GM20431 (cell line): ENCODE measurements around the gene EEFSEC.

Source experiments
- in situ Hi-C: fragments of 300-500 bp; cut with MseI, MboI; formaldehyde crosslinking; loops from one replicate; pipeline ENCODE4 v1.15.0; 2020; ENCODE audit warnings: low sequenced_read_pairs; ENCODE audit not compliant: unreplicated experiment

The EEFSEC gene

GRCh38 chr3:128180436-128180835 is 27.2 kb downstream of the EEFSEC start:
- in situ Hi-C loops: no loop called here

DNA sequence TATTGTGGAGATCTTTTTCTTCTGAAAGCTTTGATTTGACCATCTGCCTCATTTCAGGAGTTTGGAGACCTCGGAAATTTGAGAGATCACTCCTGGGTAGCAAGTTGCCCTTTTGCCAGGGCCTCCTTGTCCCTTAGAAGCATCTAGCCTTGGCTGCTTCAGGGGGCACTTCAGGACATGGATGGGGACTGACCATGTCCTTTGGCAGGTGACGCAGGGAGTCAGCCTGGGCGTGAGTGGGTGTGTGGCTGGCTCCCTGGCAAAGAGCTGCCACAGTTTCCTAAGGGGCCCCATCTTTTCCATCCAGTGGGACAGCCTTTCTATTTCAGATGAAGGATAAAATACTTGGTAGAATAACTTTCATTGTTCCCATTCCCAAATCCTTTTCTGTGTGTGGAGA is 27.6 kb downstream of the EEFSEC start:
- in situ Hi-C loops: no loop called here

- in situ Hi-C loops: no loop called here
These were observed 29.4 kb downstream of the EEFSEC start for GRCh38 chr3:128182656-128183055.

GRCh38 chr3:128185630-128186447 is 32.6 kb downstream of the EEFSEC start:
- in situ Hi-C loops: no loop called here

GRCh38 chr3:128187495-128187894 is 34.2 kb downstream of the EEFSEC start:
- in situ Hi-C loops: no loop called here

DNA sequence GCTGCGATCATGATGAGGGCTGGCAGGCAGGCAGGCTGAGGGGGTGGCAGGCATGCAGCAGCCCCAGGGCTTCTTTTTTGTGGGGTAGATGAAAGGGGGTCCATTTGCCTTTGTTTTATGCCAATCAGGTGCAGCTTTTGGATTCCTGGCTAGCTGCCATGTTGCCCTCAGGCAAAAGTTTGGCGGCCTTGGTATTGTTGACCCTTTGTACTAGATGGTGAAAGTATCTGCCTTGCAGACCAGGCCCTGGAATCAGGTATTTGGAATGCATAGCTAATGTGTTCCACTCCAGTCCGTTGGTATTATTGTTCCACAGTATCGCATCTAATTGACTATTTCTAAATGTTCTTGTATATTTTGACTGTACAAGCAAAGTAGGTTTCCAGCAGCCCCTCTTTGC is 35.0 kb downstream of the EEFSEC start:
- in situ Hi-C loops: no loop called here

GRCh38 chr3:128188956-128189355 is 35.7 kb downstream of the EEFSEC start:
- in situ Hi-C loops: no loop called here

DNA sequence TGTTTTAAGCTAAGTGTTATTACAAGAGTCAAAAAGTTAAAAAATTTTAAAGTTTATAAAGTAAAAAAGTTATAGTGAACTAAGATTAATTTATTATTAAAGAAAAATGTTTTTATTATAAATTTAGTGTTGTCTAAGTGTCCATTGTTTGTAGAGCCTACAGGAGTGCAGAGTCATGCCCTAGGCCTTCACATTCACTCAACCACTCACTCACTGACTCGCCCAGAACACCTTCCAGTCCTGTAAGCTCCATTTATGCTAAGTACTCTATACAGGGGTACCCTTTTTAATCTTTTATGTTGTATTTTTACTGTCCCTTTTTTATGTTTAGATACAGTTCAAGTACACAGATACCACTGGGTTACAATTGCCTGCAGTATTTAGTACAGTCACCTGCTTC is 37.2 kb downstream of the EEFSEC start:
- in situ Hi-C loops: no loop called here

GRCh38 chr3:128192131-128192530 is 38.9 kb downstream of the EEFSEC start:
- in situ Hi-C loops: no loop called here

DNA sequence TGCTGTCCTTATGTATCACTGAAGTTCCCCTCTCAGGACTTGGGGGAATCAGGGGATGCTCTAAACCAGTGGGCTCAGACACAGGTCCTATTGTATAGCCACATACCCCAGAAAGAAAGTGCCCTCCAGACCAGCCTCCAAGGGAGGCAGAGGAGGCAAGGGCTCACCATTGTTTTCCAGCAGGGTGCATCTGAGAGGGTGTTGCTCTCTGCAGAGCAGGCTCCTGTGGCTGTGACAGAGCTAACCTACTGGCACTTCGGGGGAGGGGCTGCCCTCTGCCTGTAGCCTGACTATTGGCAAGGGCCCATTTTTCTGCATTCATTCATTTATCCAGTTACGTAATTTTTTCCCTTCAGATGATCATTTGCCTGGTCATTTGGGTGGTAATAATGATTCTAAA is 39.9 kb downstream of the EEFSEC start:
- in situ Hi-C loops: no loop called here

DNA sequence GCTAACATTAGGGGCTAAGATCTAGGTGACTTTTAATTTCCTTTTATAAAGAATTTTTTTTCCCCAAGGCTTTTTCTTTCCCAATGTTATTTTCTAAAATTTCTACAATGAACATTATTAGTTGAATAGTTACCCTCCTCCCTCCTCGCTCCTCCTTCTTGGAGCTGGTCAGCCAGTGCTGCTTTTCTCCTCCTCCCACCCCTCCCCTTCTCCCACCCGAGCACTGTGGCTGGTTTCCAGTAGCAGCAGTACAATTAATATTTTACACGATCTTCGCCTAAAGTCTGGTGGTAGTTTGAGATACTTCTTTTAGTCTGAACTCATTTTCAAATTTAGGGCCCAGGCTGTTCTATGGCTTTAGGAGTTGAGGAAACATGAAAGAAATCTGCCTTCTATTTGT is 41.6 kb downstream of the EEFSEC start:
- in situ Hi-C loops: no loop called here

DNA sequence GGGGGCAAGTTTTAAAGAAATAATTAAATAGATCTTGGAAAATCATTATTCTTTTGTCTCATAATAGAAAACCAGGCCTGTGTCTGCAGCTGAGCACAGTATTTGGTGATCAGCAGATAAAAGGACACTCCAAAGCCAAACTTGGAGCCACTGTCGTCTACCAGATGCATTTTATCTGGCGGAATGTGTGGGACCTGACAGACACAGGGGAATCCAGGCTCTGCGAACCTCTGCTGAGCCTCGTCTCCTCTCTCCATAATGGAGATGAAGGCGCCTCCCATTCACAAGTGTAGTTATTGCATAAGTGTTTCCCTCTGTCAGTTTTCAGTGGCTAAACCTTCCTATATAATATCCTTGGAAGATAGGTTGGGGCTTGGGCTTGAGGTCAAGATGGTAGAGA is 42.1 kb downstream of the EEFSEC start:
- in situ Hi-C loops: no loop called here

DNA sequence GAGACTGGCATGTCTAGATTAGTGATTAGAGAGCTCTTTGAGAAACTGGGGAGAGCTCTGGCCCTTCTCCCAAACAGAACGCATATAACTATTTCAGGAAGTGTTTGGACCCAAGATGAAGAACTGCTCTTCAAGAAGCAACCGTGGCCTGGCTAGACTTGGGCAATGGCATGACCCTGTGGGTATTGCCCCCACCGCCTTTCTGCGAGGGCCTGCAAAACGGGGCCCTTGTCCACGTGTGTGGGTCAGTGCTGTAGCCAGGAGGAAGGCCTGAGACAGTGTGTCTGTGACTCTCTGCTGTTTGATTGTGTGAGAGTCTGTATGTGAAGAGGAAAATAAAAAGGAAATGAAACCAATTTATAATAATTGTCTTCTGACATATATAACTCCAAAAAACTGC is 42.5 kb downstream of the EEFSEC start:
- in situ Hi-C loops: no loop called here

DNA sequence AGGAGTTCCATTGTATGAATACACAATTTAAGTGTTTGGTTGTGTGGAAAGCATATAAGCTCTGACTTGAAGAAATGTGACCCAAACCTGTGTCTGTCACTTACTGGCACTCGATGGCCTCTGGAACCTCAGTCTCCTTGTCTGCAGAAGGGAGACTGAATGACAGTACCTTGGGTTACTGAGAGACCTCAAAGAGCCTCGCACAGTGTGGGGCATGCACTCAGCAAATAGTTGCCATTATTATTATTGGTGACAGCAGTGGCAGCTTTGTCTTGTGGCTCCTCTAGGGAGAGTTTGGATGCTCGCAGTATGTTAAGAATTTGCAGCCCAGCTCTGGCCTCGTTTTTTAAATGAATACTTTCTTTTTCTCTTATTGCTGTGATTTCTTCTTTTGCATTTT is 43.4 kb downstream of the EEFSEC start:
- in situ Hi-C loops: no loop called here

DNA sequence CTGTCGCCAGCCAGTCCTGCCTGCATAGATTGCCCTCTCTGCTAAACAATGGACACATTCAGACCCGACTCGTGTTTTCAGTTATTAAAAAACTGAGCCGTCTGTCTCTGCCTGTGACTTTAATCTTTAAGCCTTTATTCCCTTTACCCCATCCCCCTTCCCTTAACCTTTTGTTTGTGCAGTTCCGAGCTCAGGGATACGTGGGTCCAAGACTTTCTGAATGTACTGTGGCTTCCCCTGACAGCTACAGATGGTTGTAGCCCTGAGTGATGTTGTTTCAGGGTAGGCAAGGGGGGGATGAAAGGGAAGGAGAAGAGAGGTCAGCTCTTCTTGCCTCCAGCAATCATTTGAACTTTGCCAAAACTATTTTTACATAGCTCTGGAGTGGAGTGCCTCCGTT is 44.6 kb downstream of the EEFSEC start:
- in situ Hi-C loops: no loop called here

DNA sequence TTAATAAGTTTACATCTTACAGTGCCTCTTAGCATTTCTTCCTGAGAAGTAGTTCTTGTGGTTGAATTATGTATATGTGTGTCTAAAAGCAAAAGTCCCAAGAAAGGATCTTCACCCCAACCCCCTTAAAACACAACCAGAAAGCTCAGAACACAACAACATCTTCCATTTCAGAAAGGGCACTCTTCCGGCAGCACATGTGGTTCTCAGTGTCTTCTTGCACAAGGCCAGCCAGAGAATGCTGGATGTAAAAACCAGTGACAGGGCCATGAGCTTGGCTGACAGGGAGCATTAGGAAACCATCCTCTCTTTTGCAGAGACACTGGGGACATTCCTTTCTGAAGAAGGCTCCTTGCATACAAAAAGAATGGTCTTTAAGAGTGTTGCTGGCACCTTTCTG is 45.0 kb downstream of the EEFSEC start:
- in situ Hi-C loops: no loop called here

DNA sequence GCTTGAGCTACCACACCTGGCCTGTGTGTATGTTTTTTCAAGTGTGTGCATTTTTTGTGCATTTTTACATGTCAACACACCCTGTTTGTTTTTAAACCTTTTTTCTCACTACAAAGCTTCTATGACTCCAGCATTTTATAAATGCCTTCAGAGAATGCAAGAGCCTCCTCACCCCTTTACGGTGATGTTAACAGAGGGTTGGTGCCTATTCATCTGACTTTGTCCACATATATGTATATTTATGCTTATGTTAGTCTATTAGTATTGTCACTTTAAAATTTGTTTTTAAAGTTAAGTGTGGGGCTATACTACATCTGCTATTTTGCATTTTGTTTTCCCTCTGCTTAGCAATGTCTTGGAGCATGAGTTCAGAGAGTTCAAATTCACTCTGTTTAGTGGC is 45.8 kb downstream of the EEFSEC start:
- in situ Hi-C loops: no loop called here

DNA sequence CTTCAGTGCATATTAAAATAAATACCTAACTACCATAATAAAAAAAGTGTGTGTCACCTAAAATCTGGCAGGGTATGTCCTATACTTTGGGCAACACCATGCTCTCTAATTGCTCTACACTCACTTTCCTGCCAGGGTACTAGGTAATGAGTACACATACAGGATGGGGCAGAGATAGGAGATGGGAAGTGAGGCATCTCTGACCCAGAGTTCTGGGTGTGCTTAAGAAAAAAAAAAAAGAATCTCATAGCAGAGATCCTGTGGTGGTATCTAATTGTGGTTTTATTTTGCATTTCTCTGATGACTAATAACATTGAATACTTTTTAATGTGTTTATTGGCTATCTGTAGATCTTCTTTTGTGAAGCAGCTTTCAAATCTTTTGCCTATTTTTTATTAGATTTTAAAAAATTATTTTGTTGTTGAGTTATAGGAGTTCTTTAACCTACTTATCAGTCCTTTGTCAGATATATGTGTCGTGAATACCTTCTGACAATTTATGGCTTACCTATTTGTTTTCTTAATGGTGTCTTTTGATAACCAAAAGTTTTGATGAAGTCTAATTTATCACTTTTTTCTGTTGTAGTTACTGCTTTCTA is 48.0 kb downstream of the EEFSEC start:
- in situ Hi-C loops: no loop called here

GRCh38 chr3:128203169-128203568 is 49.9 kb downstream of the EEFSEC start:
- in situ Hi-C loops: no loop called here

DNA sequence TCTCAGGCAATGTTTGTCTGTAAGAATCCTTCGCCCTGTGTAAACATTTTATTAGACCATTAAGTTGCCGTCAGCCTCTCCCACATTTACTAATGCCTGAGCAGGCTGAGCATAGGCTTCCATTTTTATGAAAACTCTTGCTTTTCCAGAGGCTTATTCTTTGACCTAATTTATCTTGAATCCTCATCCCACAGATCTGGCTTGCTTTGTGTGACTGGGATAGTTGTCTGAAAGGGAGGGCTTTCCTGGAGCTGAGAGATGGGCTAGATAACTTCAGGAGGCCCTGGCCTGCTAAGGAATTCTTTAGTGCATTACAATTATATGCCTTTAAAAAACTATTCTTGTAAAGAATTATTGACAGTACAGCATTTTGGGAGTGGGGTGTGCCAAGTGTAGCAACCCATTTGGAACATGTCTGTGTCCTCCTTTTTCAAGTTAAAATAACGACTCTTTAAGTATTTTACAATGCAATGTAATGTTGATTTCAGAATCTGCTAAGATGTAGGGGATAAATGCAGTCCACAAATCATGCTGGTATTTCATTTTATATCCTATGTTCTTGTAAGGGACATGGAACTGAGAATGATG is 52.4 kb downstream of the EEFSEC start:
- in situ Hi-C loops: no loop called here

- in situ Hi-C loops: no loop called here
These were observed 54.7 kb downstream of the EEFSEC start for GRCh38 chr3:128207951-128208350.

GRCh38 chr3:128210711-128211110 is 57.4 kb downstream of the EEFSEC start:
- in situ Hi-C loops: no loop called here
